NOMO-1 (cell line): ENCODE results near the gene RASA1.

Source experiments
- DNase-seq, 2 experiments: peaks; one replicate each; lab custom pipeline; 2025; ENCODE audit not compliant: unreplicated experiment in 2 of 2; lab: John Stamatoyannopoulos, UW

The RASA1 gene

GRCh38 chr5:87400305-87400899, 132.7 kb downstream of the RASA1 start:
- DNase-seq: peak; percentile 12 to 62

- DNase-seq: no peak
Observed at GRCh38 chr5:87401626-87402025, 133.9 kb downstream of the RASA1 start.

GRCh38 chr5:87403409-87403808, 135.7 kb downstream of the RASA1 start:
- no peak for DNase-seq

DNA sequence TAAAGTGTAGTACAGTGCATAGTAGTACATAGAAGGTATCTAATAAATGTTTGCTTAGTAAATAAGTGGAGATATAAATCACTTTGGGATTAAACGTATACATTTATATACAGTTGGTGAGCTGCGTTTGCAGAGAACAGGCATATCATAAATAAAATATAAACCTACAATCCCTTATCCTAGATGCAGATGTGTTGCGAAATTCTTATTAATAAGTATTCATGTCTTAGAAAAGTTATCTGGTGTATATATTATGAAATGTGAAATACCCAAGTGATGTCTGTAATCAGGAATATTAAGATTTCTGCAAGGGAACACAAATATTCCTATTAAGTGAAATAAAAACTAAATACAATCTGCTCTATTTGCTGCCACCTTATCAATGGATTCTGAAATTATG, 136.2 kb downstream of the RASA1 start:
- DNase-seq: no peak

GRCh38 chr5:87404359-87404758, 136.7 kb downstream of the RASA1 start:
- no peak for DNase-seq

DNA sequence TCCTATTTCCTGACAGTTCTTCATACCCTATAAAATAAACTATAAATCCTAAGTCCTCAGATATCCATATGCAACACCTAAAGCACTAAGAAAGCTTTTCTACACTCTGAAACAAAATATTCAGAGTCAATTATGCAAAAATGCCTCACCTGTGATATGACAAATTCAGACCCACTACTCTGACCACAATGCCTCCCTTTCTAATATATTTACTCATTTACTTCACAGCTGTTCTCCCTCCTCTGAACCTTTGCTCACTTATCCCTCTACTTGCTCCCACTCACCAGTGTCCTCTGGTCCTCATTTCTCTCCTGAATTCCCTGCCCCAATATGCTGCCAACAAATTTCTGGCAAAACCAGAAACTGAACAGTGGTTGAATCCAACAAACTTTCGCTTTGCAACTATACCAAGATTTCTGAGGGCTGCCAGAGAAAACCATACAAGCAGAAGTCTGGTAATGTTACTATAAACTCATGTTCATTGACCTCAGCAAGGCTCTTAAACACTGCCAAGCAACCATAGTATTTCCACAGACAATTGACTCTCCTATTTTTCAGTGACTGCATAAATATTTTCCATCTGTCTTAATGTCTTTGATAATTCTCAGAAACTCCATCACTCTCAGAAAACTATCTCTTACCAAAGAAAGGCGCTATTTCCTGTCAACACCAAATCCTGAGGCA, 137.9 kb downstream of the RASA1 start:
- no peak for DNase-seq

GRCh38 chr5:87408204-87408603, 140.5 kb downstream of the RASA1 start:
- no peak for DNase-seq

GRCh38 chr5:87410931-87411330, 143.2 kb downstream of the RASA1 start:
- DNase-seq: no peak

GRCh38 chr5:87411586-87411972, 143.9 kb downstream of the RASA1 start:
- no peak for DNase-seq

- DNase-seq: peak; percentile 31 to 36
Observed at GRCh38 chr5:87411973-87412629, 144.4 kb downstream of the RASA1 start.

DNA sequence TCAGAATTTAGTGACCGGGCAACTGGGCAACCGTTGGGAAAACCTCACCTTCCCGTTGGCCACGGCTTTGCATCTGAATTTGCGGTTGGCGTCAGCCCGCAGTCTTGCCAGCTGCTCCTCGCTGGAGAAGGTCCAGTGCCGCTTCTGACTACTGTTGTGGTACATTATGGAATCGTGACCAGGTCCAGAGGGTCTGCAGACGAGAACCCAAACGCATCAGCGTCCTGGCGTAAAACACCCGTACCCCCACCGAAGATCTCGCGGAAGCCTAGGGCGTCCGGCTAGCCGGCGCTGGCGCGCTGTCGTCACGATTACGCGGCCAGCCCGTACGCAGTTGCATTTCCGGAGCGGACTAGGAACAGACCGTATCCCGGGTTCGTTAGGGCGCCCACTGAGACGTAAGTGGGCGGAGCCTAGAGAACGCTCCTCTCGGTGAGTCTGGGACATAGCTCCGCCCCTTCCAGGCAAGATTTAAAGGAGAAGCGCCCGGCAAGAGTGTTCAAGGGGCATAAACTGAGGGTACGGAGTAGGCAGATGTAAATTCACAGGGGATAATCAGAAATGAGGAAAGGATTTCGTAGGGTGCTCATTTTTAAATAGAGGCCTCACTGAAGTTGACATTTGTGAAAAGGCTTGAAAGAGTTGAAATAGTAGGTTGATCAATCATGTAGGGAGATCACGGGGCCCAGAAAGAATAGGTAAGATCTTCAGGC, 145.1 kb downstream of the RASA1 start, which contains the start of gene CCNH:
Gene CCNH, minus strand, starts transcription at position 301 of the 713 bp plus-strand sequence. Its CDS starts 136 bp downstream, at position 165.
- peak; percentile 96 for DNase-seq

- peak; percentile 8 to 37 for DNase-seq
Observed at GRCh38 chr5:87413343-87413645, 145.6 kb downstream of the RASA1 start.

DNA sequence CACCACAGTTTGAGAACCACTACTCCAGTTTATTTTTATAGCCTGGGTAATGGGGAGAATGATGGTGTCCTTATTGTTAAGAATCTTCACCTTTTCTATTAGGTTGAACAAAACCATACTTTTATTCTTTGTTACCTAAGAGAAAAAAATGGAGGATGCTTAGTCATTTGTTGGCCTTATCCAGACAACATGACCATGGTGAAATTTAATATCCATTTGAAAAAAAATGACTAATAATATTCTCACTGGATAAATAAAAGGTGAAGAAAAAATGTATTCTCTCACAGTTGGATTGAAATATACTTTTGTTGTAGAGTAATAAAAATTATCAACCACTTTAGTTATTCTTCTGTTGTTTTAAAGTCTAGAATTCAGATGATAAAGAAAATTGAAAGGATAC, 150.8 kb downstream of the RASA1 start:
- DNase-seq: no peak

DNA sequence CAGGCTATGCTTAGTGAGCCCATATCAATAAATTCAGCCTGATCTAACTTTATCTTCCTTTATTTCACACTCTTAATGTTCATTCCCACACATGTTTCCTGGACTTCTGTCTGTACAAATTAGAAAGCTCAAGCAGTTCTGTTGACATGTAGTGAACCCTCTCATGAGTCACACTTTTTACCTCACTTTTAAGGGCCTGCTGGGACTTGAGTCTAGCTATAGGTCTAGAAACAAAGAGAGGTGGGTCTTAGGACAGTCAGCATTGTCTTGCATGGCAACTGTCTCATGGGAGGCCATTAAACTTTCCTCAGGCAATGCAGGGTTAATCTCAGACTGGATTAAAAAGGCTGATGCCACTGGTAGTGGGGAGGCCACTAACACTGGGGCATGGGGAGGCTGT, 153.6 kb downstream of the RASA1 start:
- no peak for DNase-seq

GRCh38 chr5:87423755-87424154, 156.1 kb downstream of the RASA1 start:
- DNase-seq: no peak

GRCh38 chr5:87430863-87431457, 163.3 kb downstream of the RASA1 start:
- no peak for DNase-seq

- no peak for DNase-seq
Observed at GRCh38 chr5:87432460-87432859, 164.8 kb downstream of the RASA1 start.

GRCh38 chr5:87433945-87434344, 166.3 kb downstream of the RASA1 start:
- DNase-seq: no peak

DNA sequence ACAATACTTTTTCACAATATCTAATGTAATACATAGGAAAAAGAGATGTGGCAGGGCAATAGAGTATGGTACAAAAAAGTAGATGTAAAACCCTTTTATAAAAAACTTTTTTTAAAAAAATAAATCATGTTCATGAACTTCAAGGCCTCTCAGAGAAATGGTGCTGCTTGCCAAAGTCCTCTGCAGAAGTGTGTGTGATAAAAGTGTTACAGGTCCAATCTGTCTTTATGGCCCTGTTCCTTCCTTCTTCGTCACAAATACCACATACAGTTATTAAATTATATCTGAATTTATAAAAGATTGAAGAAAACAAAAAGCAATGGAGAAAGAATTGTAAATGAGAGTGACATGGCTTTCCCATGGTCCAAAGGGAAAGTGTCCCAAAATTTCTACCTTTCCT, 166.8 kb downstream of the RASA1 start:
- DNase-seq: no peak

GRCh38 chr5:87435144-87435694, 167.5 kb downstream of the RASA1 start:
- no peak for DNase-seq

DNA sequence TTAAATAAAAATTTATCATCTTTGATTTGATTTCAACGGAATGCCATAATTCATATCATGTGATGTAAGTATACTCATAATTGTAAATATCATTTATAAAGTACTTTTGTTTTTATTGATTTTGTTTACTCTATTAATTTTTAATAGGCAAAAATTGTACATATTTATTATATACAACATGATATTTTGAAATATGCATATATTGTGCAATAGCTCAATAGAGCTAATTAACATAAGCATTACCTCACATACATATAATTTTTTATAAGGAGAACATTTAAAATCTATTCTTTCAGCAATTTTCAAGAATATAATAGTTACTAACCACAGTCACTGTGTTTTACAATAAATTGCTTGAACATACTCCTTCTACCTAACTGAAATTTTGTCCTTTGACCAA, 170.0 kb downstream of the RASA1 start:
- no peak for DNase-seq
